Measurements from ENCODE around the gene ATXN1.

Gene ATXN1

GRCh38 chr6:16490616-16491015 lies 270.6 kb downstream of the ATXN1 start:
- no peak for DNase-seq

GRCh38 chr6:16488813-16489212 lies 272.4 kb downstream of the ATXN1 start:
- no peak for DNase-seq

DNA sequence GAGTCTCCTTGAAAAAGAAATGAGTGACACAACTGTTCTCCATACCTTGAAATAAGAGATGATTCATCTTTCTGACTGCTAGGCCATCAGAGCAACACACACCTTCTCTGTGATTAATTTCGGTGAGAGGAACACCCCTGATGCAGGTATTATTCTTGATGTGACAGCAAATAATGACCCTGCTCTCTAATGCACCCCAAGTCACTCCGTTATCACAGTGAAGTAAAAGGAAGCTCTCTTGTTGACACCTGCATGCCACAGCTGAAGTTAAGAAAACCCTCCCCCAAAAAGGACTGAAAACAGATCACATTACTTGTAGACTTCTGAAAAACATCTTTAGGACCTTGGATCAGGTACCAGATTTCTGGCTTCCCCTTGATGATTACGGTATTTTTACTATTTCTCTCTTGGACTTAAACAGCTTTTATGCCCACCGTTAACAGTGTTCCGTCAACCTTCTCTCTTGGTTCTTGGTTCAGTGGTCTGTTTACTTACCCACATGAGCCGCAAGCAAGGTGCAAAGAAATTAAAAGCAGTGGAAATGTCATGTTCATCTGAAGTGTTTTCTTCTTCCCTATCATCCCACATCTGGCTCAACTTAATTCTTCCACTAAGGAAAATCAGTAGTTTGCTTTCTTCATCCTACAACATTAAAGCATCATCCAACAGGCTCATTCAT lies 273.1 kb downstream of the ATXN1 start:
- no peak for DNase-seq

GRCh38 chr6:16486661-16487060 lies 274.6 kb downstream of the ATXN1 start:
- DNase-seq, result no peak

DNA sequence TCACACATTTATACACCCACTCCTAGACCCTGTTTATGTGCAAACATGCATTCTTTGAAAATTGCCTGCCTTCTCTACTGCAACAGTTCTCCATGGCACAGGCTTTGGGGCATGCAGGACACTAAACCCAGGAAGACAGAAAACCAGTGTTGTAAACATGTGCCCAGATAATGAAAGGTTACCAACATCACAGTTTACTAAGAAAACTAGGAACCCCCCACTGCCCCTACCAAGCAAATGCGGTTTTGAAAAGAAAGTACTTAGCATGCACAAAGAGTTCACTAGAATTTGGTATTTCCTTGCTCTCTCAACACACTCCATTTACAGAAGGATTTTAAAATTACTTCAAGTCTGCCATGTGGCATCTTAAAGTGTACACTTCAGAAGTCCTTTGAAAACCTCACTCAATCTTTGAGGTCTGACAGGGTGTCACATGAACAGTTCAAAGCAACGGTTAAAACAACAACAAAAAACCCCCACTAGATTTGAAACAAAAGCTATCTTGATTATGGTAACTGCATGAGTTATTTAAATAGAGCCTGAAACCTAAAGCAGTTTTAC lies 277.9 kb downstream of the ATXN1 start:
- DNase-seq, result no peak

DNA sequence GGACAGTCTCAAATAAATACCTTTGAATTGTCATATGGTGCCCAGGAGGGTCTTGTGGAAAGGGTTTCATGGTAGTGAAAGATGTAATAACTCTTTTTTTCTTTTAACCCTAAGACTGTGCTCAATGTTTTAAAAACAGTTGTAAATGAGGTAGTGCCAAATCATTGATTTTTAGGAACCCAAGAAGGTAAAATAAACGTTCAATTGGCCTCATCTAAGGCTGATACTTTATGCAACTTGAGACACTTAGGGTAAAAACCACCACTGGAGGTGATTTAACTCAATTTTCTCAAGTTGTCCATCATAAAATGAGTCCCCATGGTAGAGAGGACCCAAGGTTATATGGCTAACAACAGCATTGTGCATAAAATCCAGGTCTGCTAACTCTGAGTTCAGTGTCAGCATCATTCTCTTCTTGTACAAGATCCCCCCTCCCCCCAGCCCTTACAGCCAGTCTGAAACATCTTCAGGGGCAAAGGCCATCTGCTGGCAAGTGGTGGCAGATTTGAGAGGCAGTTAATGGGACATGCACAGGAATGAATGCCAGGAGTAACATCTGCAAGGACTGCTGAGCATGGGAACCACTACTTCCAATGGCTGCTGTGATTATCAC lies 278.5 kb downstream of the ATXN1 start:
- no peak for DNase-seq

GRCh38 chr6:16481697-16482399 lies 279.4 kb downstream of the ATXN1 start:
- no peak for DNase-seq

DNA sequence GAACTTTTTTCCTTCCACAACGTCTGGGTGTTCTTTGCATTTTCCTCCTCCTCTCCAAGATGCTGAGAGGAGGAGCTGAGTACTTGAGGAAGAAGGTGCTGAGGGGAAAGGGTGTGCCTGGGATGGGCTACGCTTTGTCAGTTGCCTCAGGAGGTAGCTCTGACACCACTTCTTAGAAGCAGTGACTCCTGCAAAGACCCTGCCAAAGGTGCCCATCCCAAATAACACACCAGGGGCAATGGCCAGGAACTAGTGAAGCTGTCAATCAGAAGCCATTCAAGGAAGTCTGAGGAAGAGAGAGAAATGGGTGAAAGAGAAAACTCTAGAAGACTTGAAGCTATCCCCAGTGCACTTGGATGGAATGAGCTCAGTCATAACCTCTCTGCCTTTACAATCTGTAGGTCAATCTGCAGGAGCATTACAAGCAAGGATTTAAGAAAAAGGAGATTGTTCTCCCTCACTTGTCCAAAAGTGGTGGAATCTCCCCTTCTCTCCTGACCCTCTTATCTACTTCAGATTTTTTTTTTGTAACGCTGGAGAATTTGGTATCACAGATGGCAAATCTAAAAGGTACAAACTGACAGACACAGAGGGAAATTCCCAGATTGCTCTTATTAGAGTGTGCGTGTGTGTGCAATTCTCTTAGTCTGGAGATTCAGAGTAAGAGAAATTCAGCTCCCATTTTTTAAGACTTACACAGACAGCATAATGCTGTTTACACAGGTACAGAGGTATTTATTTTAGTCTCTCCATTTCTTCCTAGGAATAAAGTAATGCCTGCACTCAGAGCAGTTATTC lies 280.3 kb downstream of the ATXN1 start:
- DNase-seq, result no peak

DNA sequence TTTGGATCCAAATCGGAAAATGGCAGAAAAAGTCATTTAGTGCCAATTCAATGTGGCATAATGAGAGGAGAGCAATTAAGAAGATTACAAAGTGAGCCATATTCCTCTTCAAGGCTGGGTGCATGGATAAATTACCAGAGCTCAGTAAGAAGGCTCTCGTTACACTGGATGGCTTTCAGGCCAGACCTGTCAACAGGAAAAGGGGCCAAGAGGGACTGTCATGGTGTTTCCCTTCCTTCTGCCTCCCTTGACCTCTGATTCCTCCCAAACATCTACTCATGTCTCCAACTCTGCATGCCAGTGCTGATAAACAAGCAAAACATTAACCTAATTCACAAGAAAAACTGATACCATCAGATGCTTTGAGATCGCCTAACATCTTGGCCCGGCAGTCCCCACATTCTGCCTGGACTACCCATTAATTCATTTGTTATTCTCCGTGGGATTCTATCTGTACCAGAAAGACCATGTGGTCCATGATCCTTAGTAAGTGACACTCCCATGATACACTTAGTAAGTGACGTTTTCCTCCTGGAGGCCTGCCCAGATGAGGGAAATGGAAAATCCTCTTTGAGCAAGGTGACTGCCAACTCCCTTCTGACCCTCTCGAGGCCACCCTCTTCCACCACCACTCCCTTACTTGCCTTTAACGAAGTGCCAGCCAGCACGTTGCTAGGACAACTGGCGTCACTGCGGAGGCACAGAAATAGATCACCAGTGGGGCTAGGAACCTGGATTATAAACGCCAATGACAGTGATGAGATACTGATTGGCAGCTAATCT lies 283.7 kb downstream of the ATXN1 start:
- no peak for DNase-seq

DNA sequence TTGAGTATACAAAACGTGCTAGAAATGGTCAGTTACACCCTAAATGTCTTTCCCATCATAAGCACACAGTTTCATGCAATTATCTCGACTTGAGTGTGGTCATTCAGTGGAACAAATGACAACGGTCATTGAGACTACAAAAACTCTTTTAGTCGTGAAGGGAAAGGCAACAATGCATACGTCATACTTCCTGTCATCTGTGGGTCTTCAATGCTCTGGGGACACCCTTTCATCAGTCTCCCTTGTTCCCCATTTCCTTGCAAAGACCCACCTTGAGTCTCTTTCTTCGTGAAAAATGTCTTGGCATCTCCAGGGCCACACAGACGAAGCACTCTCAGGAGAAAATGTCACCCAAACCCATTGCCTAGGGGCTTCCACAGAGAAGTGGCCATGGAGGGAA lies 284.4 kb downstream of the ATXN1 start:
- DNase-seq, result no peak

GRCh38 chr6:16475494-16475781 lies 285.8 kb downstream of the ATXN1 start:
- no peak for DNase-seq

DNA sequence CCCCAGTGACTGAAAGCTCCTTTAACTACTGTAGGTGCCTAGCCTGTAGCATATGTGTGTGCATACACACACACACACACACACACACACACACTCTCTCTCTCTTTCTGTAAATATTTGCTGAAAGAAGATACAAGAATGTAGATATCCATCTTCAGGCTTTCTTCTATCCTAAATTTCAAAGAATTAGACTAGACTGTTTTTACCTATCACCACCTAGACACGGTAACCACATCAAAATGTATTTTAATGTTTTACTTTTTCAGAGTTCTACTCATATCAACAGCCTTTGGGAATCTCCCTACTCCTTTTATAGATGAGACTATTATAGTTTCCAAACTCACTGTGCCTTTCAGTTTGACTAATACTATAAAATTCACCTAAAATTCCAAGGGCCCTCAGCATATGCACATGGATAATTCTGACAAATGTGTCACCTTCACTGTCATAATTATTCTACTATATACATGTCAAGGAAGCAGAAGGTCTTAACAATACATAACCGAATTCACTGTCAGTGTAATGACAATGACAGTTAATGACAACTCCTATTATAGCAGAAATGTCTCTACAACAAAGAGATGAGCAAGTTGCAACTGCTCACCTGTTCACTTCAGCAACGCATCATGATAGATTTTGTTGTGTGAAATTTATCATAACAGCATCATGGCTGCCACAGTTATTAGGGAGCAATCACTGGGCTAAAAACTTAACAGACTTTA lies 286.3 kb downstream of the ATXN1 start:
- DNase-seq, result no peak

GRCh38 chr6:16473908-16474771 lies 287.1 kb downstream of the ATXN1 start:
- DNase-seq, result no peak

- DNase-seq, result no peak
Measured at GRCh38 chr6:16473184-16473907, 287.9 kb downstream of the ATXN1 start.

DNA sequence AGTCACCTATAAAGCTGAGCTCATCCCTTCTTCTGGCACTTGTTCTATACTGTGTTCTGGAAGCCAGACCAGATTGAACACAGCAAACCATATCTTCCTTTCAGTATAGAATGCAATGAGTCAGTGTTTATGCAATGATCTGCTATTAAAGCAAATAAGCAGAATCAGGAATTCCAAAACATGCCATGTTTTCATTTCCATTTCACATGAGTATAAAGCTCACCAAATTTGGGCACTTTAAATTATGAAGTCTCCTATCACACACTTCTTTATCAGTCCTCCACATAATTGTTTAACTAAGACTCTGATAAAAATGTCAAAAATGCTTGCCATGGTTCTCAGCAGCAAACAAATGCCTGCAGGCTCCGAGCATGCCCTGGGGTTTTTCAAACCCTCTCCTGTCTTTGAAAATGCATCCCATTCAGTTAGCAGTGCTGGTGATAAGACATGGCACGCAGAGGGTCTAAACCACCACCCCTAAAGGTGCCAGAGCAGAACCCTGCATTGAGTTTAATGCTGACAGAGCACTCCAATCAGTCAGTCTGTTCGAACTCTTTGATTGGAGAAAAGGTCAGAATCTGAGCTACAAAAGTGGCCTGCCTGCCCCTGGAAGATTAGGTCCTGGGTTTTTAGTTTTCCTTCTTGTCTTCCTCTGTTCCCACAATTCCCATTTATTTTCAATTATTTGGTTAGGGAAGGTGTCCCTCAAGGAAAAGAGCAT lies 288.8 kb downstream of the ATXN1 start:
- no peak for DNase-seq

GRCh38 chr6:16471910-16472297 lies 289.4 kb downstream of the ATXN1 start:
- no peak for DNase-seq

GRCh38 chr6:16471222-16471909 lies 289.9 kb downstream of the ATXN1 start:
- DNase-seq, result no peak

DNA sequence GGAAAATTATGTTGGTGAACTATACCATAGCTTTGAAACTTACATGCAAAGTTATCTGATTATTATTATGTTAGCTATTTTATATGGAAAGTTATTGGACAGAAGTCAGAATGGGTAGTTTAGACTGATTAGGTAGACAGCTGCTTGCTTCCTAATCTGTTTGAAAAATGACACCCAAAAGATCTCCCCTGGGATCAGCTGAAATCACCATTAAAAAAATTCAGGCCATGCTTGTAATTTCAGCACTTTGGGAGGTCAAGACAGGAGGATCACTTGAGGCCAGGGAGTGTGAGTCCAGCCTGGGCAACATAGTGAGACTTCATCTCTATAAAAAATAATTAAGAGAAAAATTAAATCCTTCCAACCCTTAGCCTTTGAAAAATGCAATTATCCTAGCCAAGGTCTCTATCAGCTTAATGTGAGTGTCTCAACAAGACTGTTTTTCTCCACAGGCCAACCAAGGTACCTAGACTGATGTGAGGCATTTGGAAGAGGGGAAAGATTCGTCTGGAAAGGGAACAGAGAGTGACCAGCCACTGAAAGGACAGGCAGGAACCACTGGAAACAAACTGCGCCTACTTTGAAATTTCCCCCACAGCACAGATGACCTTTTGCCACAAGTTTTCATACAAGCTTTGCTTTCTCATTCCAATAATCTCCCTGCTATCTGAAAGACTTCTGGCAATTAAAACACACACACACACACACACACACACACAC lies 290.6 kb downstream of the ATXN1 start:
- DNase-seq, result no peak

Data from activated CD8-positive, alpha-beta memory T cell treated with anti-CD3 and anti-CD28 coated beads, Interleukin-2, amount 50 U/mL, for 48 hours (primary cell).